ENCODE results near the gene ETFDH. TPM values are rescaled to one million over a fixed set of nuclear protein-coding genes. Genes with fewer than 3 reads are reported as not detected.
A peak's percentile ranks its signal among the peaks of the same experiment; 100 is the strongest.

ETFDH gene
- total RNA-seq, 1 donor from 2014 or later, result 11.5 TPM

DNA sequence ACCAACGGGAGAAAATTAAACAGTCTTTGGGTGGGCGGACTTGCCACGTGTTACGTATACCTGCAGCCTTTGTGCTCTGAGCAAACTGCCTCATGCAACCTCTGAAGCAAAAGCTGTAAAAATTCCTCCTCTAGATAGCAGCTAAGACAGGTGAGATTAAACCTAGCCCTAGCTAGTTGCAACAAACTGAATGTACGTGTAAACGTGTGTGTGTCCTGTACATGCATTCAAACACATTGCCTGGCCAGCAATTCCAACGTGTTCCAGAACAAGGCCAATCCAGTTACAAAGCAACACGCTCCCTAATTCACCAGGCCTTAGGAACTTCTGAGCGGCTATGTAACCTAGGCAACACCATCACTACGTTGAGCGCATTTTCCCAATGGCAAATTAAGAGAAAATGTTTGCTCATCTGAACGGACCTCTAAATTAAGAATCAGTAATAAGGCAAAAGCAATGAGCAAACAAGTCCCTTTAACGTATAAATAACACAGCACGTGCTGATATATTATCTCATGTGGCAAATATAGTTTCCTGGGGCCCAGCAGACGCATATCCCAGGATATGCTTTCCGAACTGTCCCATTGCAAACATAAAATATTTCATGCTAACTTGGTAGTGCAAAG lies 50.3 kb downstream of the ETFDH start:
- H3K4me3 Mint-ChIP-seq (ENCODE audit: unreplicated experiment), result peak overlapping the region; percentile 95
- peak overlapping the region; percentile 92 for H3K27ac Mint-ChIP-seq (ENCODE audit: unreplicated experiment)
- peaks cover 3% of the 10 kb centered on the region for H3K9me3 Mint-ChIP-seq (ENCODE audit: unreplicated experiment)
- H3K36me3 Mint-ChIP-seq (ENCODE audit: unreplicated experiment), result no peaks in the 10 kb centered on the region
- no peak for DNase-seq
- no peaks in the 10 kb centered on the region for H3K4me1 Mint-ChIP-seq (ENCODE audit: low read depth, unreplicated experiment)
- TF ChIP-seq CTCF (IDR thresholded peaks at IDR 0.05; ENCODE audit: partially characterized antibody, unreplicated experiment), result no peak
- H3K27me3 Mint-ChIP-seq (ENCODE audit: unreplicated experiment), result no peaks in the 10 kb centered on the region

- no peak for TF ChIP-seq CTCF (IDR thresholded peaks at IDR 0.05; ENCODE audit: partially characterized antibody, unreplicated experiment)
- H3K4me3 Mint-ChIP-seq (ENCODE audit: unreplicated experiment), result peak within 1 kb of the TSS; percentile 95
- H3K27me3 Mint-ChIP-seq (ENCODE audit: unreplicated experiment), result no peaks in the 10 kb centered on the region
- peaks cover 3% of the 10 kb centered on the region for H3K9me3 Mint-ChIP-seq (ENCODE audit: unreplicated experiment)
- no peaks in the 10 kb centered on the region for H3K36me3 Mint-ChIP-seq (ENCODE audit: unreplicated experiment)
- H3K4me1 Mint-ChIP-seq (ENCODE audit: low read depth, unreplicated experiment), result no peaks in the 10 kb centered on the region
- peak; percentile 87 for DNase-seq
- H3K27ac Mint-ChIP-seq (ENCODE audit: unreplicated experiment), result peak within 1 kb of the TSS; percentile 92
Observed at GRCh38 chr4:158722917-158723793, 51.1 kb downstream of the ETFDH start, which contains the start of gene PPID. Gene PPID, minus strand, starts transcription at chr4:158723396. Its CDS starts 108 bp downstream, at chr4:158723288.

DNA sequence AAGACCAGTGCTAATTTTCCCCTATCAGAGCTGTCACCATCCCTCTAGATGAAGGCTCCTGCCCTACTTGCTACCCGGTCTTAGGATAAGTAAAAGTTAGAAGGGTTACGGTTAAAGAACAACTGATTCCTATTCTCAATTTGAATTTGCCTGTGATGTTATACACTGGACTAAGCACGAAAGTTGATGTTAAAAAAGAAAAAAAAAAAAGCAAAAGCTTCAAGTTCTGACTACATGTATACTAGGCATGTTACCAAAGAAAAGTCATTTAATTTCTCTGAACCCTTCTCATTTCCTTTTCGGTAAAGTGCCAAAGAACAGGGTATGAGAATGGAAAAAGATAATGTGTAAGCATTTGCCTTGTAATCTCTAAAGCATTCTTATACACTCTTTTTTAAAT lies 52.5 kb downstream of the ETFDH start:
- DNase-seq, result no peak
- Mint-ChIP-seq H3K27me3 (ENCODE audit: unreplicated experiment) (no peaks in the 10 kb centered on the region), H3K27ac (ENCODE audit: unreplicated experiment) (no peak overlapping the region), H3K4me3 (ENCODE audit: unreplicated experiment) (no peak overlapping the region), H3K36me3 (ENCODE audit: unreplicated experiment) (no peaks in the 10 kb centered on the region), H3K4me1 (ENCODE audit: low read depth, unreplicated experiment) (no peaks in the 10 kb centered on the region), H3K9me3 (ENCODE audit: unreplicated experiment) (peaks cover 3% of the 10 kb centered on the region)
- TF ChIP-seq CTCF (IDR thresholded peaks at IDR 0.05; ENCODE audit: partially characterized antibody, unreplicated experiment), result no peak

GRCh38 chr4:158726633-158727032 lies 54.5 kb downstream of the ETFDH start:
- H3K9me3 Mint-ChIP-seq (ENCODE audit: unreplicated experiment), result peaks cover 3% of the 10 kb centered on the region
- H3K27me3 Mint-ChIP-seq (ENCODE audit: unreplicated experiment), result no peaks in the 10 kb centered on the region
- no peaks in the 10 kb centered on the region for H3K36me3 Mint-ChIP-seq (ENCODE audit: unreplicated experiment)
- no peak for TF ChIP-seq CTCF (IDR thresholded peaks at IDR 0.05; ENCODE audit: partially characterized antibody, unreplicated experiment)
- no peak overlapping the region for H3K27ac Mint-ChIP-seq (ENCODE audit: unreplicated experiment)
- DNase-seq, result no peak
- peaks cover 3% of the 10 kb centered on the region for H3K4me1 Mint-ChIP-seq (ENCODE audit: low read depth, unreplicated experiment)
- H3K4me3 Mint-ChIP-seq (ENCODE audit: unreplicated experiment), result no peak overlapping the region

DNA sequence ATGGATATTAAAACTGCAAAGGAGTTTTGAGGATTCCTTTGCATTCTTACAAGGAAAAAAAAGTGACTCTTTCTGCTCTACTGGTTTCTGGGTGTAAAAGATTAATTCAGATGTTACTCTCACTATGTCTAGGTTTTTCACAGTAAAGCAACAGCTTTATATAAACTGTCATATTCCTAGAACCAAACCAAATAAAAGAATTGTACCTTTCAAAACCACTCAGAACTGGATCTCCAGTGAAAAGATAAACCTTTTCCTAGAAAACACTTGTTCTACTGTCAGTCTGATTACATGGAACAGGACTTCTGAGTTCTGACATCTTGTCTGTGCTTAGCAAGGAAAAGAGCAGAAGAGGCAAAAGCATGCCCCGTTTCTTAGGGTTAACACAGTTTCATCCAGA lies 56.1 kb downstream of the ETFDH start:
- H3K4me3 Mint-ChIP-seq (ENCODE audit: unreplicated experiment), result no peak overlapping the region
- H3K36me3 Mint-ChIP-seq (ENCODE audit: unreplicated experiment), result no peaks in the 10 kb centered on the region
- peaks cover 2% of the 10 kb centered on the region for H3K9me3 Mint-ChIP-seq (ENCODE audit: unreplicated experiment)
- no peak for TF ChIP-seq CTCF (IDR thresholded peaks at IDR 0.05; ENCODE audit: partially characterized antibody, unreplicated experiment)
- no peaks in the 10 kb centered on the region for H3K27me3 Mint-ChIP-seq (ENCODE audit: unreplicated experiment)
- H3K4me1 Mint-ChIP-seq (ENCODE audit: low read depth, unreplicated experiment), result peaks cover 3% of the 10 kb centered on the region
- no peak overlapping the region for H3K27ac Mint-ChIP-seq (ENCODE audit: unreplicated experiment)
- no peak for DNase-seq
